GM18951 (cell line): ENCODE measurements around the gene SPP2.

Experiments used
- POLR2A ChIP-seq: IDR thresholded peaks from 4 replicates; pipeline ENCODE4 v1.6.1; 2011; ENCODE audit warnings: mild to moderate bottlenecking; ENCODE audit not compliant: insufficient read length, insufficient read depth; ENCODE audit errors: extremely low read depth
- in situ Hi-C: fragments of 300-500 bp; cut with MboI; formaldehyde crosslinking; loops from one replicate; pipeline ENCODE4 v1.12.0; 2022; ENCODE audit warnings: low sequenced_read_pairs, mixed read lengths, inconsistent platforms; ENCODE audit not compliant: unreplicated experiment

Gene SPP2

GRCh38 chr2:234092344-234092743 is 41.8 kb downstream of the SPP2 start:
- in situ Hi-C loops: no loop called here
- no peak for TF ChIP-seq POLR2A

GRCh38 chr2:234095301-234095700 is 44.8 kb downstream of the SPP2 start:
- in situ Hi-C loops: no loop called here
- TF ChIP-seq POLR2A: no peak

- in situ Hi-C loops: no loop called here
- no peak for TF ChIP-seq POLR2A
Observed at GRCh38 chr2:234096164-234096563, 45.7 kb downstream of the SPP2 start.

GRCh38 chr2:234098681-234099080 is 48.2 kb downstream of the SPP2 start:
- TF ChIP-seq POLR2A: no peak
- in situ Hi-C loops: no loop called here

- in situ Hi-C loops: no loop called here
- no peak for TF ChIP-seq POLR2A
Observed at GRCh38 chr2:234099266-234099665, 48.8 kb downstream of the SPP2 start.

- in situ Hi-C loops: no loop called here
- no peak for TF ChIP-seq POLR2A
Observed at GRCh38 chr2:234100686-234101085, 50.2 kb downstream of the SPP2 start.

GRCh38 chr2:234102112-234102511 is 51.6 kb downstream of the SPP2 start:
- TF ChIP-seq POLR2A: no peak
- in situ Hi-C loops: no loop called here

- no peak for TF ChIP-seq POLR2A
- in situ Hi-C loops: no loop called here
Observed at GRCh38 chr2:234107861-234108260, 57.4 kb downstream of the SPP2 start.

GRCh38 chr2:234109321-234109720 is 58.8 kb downstream of the SPP2 start:
- in situ Hi-C loops: no loop called here
- no peak for TF ChIP-seq POLR2A

- no peak for TF ChIP-seq POLR2A
- in situ Hi-C loops: no loop called here
Observed at GRCh38 chr2:234110219-234110618, 59.7 kb downstream of the SPP2 start.

GRCh38 chr2:234111523-234111922 is 61.0 kb downstream of the SPP2 start:
- no peak for TF ChIP-seq POLR2A

GRCh38 chr2:234116010-234116409 is 65.5 kb downstream of the SPP2 start:
- no peak for TF ChIP-seq POLR2A

More at GRCh38 chr2:234111523-234111922, 61.0 kb downstream of the SPP2 start:
- in situ Hi-C loops: no loop called here

GRCh38 chr2:234121999-234122398 is 71.5 kb downstream of the SPP2 start:
- no peak for TF ChIP-seq POLR2A

More at GRCh38 chr2:234116010-234116409, 65.5 kb downstream of the SPP2 start:
- in situ Hi-C loops: no loop called here

GRCh38 chr2:234125451-234126145 is 75.1 kb downstream of the SPP2 start:
- in situ Hi-C loops: no loop called here
- TF ChIP-seq POLR2A: no peak

More at GRCh38 chr2:234121999-234122398, 71.5 kb downstream of the SPP2 start:
- in situ Hi-C loops: no loop called here

- TF ChIP-seq POLR2A: no peak
- in situ Hi-C loops: no loop called here
Observed at GRCh38 chr2:234126146-234126470, 75.6 kb downstream of the SPP2 start.
